C4-2B (cell line): ENCODE measurements around the gene ABCC2.

ENCODE experiments used
- CTCF ChIP-seq: fragments of 450-650 bp; conservative IDR thresholded peaks from 2 replicates; pipeline ENCODE4 v1.5.1; 2017; ENCODE audit warnings: mild to moderate bottlenecking
- ZFX ChIP-seq: fragments of 450-650 bp; IDR thresholded peaks from 2 replicates; pipeline ENCODE4 v1.6.1; 2017

GRCh38 chr10:99835947-99836346 is 53.5 kb downstream of the ABCC2 start:
- TF ChIP-seq CTCF (no peak), ZFX (no peak)
